Measurements from ENCODE around the gene SLC22A23. TPM values are rescaled to one million over a fixed set of nuclear protein-coding genes. Genes with fewer than 3 reads are reported as not detected.

Gene SLC22A23
- total and polyA plus RNA-seq, 8 donors, result 5.9 to 241 (median 18.9) TPM

GRCh38 chr6:3489027-3489757 is 32.3 kb upstream of the SLC22A23 start:
- no peaks in the 10 kb centered on the region for H3K9me3 ChIP-seq
- no peak for TF ChIP-seq POLR2AphosphoS5 (IDR thresholded peaks at IDR 0.05)
- no peak for TF ChIP-seq EP300 (IDR thresholded peaks at IDR 0.05)
- TF ChIP-seq CTCF (IDR thresholded peaks at IDR 0.05), result no peak
- TF ChIP-seq POLR2A (IDR thresholded peaks at IDR 0.05), result no peak
- WGBS, 5 donors, result 65 to 73% (median 72%) methylated on average over 7 of the region's 7 CpGs
- H3K4me1 ChIP-seq, result no peaks in the 10 kb centered on the region
- H3K36me3 ChIP-seq, result no peaks in the 10 kb centered on the region
- H3K27me3 ChIP-seq, result peaks cover 0 to 29% (median 0%) of the 10 kb centered on the region in 3 donors
- intact Hi-C loops (cut with DNase I; ENCODE audit: low total_unique reads), result no loop called here
- no peak overlapping the region for H3K4me3 ChIP-seq
- peak in 1 of 2 donors; percentile 14 for DNase-seq
- H3K27ac ChIP-seq, result no peak overlapping the region

GRCh38 chr6:3484946-3485345 is 28.1 kb upstream of the SLC22A23 start:
- H3K9me3 ChIP-seq, result peaks cover 0 to 12% (median 7%) of the 10 kb centered on the region in 4 donors
- H3K4me3 ChIP-seq, result no peak overlapping the region
- TF ChIP-seq EP300 (IDR thresholded peaks at IDR 0.05) (no peak), POLR2A (IDR thresholded peaks at IDR 0.05) (no peak), POLR2AphosphoS5 (IDR thresholded peaks at IDR 0.05) (no peak), CTCF (IDR thresholded peaks at IDR 0.05) (no peak)
- H3K36me3 ChIP-seq, result no peaks in the 10 kb centered on the region
- 72 to 86% (median 83%) methylated on average over 11 of the region's 11 CpGs for WGBS, 5 donors
- peaks cover 0 to 34% (median 0%) of the 10 kb centered on the region in 3 donors for H3K27me3 ChIP-seq
- H3K27ac ChIP-seq, result no peak overlapping the region
- no peaks in the 10 kb centered on the region for H3K4me1 ChIP-seq
- intact Hi-C loops (cut with DNase I; ENCODE audit: low total_unique reads), result no loop called here
- DNase-seq, result no peak

- DNase-seq, result no peak
- Histone ChIP-seq H3K9me3 (peaks cover 0 to 18% (median 12%) of the 10 kb centered on the region in 4 donors), H3K4me3 (no peak overlapping the region), H3K27ac (no peak overlapping the region), H3K4me1 (no peaks in the 10 kb centered on the region), H3K27me3 (peaks cover 0 to 32% (median 0%) of the 10 kb centered on the region in 3 donors), H3K36me3 (no peaks in the 10 kb centered on the region)
- no peak for TF ChIP-seq POLR2AphosphoS5 (IDR thresholded peaks at IDR 0.05)
- TF ChIP-seq CTCF (IDR thresholded peaks at IDR 0.05), result no peak
- no peak for TF ChIP-seq EP300 (IDR thresholded peaks at IDR 0.05)
- no peak for TF ChIP-seq POLR2A (IDR thresholded peaks at IDR 0.05)
- intact Hi-C loops (cut with DNase I; ENCODE audit: low total_unique reads), result no loop called here
- WGBS, 5 donors, result 84 to 92% (median 91%) methylated on average over 8 of the region's 8 CpGs
Observed at GRCh38 chr6:3484192-3484591, 27.3 kb upstream of the SLC22A23 start.

GRCh38 chr6:3483675-3484074 is 26.8 kb upstream of the SLC22A23 start:
- H3K27ac ChIP-seq, result no peak overlapping the region
- DNase-seq, result no peak
- WGBS, 5 donors, result 97 to 100% (median 99%) methylated on average over 2 of the region's 2 CpGs
- H3K36me3 ChIP-seq, result no peaks in the 10 kb centered on the region
- H3K9me3 ChIP-seq, result peaks cover 0 to 18% (median 12%) of the 10 kb centered on the region in 4 donors
- TF ChIP-seq POLR2AphosphoS5 (IDR thresholded peaks at IDR 0.05) (no peak), EP300 (IDR thresholded peaks at IDR 0.05) (no peak), CTCF (IDR thresholded peaks at IDR 0.05) (no peak), POLR2A (IDR thresholded peaks at IDR 0.05) (no peak)
- no peak overlapping the region for H3K4me3 ChIP-seq
- no peaks in the 10 kb centered on the region for H3K4me1 ChIP-seq
- peaks cover 0 to 27% (median 0%) of the 10 kb centered on the region in 3 donors for H3K27me3 ChIP-seq
- intact Hi-C loops (cut with DNase I; ENCODE audit: low total_unique reads), result no loop called here

All from stomach (tissue), 9 donors.